Activated CD4-positive, alpha-beta T cell treated with anti-CD3 and anti-CD28 coated beads for 4 hours (primary cell): ENCODE results near the gene MAML2.

ENCODE experiments used
- DNase-seq, 2 donors: peaks; one replicate each; pipeline ENCODE4 v3.0.0-alpha.2; 2020

MAML2 gene

DNA sequence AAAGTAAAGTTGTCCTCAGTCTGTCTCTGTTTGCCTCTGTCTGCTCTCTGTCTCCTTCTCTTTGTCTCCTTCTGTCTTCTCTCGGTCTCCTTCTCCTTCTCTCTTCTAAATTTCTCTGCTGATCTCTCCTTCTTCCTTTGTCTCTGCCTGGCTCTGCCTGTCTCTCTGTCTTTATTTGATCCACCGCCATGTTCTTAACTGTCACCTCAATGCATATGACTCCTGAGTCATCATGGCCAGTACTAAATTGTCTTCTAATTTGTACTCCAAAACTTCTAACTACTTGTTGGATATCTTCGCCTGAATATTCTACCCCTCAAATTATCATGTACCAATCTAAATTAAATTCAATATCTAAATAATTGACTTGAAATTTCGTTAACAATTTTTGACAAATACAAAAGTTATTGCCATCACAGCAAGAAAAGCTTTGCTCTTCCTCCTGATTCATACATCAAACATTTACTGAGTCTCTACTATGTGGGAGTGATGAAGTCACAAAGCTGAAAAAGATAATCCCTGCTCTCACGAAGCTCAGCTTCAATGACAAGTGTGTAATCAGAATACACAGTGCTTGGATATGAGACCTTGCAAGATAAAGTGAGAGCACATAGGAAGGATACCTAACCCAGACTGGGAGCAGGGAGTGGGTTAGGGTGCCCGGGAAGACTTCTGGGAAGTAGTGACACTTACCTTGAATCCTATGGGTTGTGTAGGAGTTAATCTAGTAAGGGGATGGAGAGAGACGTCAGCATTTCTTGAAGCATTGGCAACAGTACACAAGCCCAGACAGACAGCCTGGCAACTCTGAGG, 193.0 kb downstream of the MAML2 start:
- DNase-seq: no peak

DNA sequence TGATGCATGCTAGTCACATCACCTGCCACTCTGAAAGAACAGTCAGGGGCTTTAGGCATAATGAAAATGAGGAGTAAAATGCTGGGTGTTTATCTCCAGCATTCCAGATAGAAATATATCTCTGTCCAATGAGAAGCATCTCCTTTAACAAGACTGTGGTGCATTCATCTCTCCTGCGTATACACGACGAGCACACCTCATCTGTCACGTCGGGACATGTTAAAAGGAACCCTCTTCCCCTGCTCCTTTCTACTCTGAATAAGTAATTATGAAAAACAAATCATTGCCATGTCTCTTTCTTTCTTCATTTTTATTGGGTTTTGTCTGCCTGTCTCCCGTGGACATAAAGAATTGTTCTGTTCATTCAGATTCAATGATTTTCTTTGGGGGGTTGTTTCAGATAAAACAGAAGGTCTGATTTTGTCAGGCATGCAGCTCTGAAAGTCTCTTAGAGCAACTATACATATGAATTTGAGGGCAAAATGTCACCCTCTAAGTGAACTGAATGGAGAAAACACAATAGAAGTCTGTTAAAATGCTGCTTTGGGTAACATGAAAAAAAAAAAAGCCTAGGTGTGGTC, 195.0 kb downstream of the MAML2 start:
- no peak for DNase-seq

DNA sequence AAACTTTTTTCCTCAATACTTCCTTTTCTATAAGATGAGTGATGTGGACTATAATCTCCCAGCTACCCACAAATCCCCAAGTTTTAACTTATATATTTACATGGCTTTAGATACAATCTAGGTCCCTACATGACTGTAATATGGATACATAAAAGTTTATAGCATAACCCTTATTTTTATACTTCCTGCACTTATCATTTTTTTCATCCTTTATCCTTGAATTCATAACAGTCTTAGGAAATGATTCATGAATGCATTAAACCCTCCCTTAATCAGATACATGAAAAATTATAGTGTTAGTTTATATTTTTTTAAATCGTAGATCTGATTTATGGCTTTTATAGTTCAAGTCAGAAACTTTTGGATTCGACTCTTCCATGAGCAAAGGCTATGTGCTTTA, 195.8 kb downstream of the MAML2 start:
- no peak for DNase-seq

DNA sequence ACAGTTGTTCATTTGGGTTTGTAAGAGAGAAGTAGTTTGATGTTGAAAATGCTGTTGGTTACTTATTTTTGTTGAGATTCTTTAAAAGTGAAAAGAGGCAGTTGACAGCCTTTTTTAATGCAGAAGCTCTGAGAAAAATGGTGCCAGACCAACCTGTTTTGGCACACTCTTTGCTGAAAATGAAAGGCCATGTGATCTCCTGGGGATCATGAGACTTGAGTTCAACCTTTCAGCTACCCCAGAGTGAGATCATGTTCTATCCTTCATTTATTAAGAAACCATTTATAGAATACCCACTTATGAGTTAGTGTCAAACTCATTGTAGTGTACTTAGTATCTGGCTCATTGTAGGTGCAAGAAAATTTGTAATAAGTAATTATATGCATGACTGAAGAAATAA, 196.2 kb downstream of the MAML2 start:
- DNase-seq: no peak

DNA sequence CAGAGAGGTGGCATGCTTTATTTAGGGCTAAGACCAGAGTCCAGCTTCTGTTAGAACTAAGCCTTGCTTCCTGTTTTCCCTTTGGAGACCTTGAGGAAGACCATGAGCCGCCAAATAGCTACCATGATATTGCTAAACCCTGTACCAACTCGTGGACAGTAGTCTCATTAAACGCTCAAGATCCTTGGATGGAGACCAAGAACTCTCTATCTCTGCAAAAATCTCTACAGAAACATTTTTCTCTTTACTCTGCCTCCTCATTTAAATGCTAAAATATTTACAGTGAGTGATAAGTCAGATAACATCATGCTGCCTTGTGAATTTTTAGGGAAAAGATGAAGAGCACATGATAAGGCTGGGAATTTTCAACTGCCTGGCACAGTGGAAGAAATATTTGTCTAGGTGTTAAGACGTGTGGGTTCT, 197.8 kb downstream of the MAML2 start:
- no peak for DNase-seq

DNA sequence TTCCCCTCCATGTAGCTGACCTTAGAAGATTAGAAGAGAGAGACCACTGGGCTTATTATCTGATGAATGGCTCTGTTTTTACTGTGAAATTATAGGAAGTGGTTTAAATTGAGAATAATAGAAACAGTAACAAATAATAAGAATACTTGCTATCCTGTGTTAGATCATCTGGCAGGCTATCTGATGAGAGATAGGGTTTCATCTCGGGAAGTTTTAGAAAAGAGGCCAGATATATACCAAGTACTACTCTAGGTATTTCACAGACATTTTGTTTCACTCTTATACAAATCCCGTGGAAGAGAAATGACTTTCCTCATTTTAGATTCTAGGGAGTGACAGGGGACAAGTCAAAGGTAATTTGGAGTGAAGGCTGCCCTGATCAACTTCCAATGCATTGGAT, 198.4 kb downstream of the MAML2 start:
- no peak for DNase-seq

DNA sequence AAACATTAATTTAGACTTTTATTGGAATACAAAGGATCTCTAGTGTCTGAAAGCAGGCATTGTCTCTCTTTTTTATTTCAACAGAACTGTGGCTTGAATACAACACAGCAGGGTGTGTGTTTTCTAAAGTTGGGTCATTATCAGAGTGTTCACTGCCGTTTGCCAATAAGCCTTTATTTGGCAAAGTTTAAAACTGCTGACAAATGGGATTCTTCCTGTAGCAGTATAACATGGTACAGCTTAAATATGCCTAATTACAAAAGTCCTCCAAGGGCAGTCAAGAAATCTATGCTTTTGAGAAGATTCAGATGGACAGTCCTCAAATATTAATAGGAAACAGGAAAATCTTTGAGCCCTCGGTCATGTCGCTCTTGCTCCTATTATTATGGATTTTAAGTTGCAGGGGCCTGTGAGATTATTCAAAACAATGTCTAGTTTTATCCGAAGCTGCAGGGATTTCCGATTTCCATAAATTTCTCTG, 199.9 kb downstream of the MAML2 start:
- no peak for DNase-seq

DNA sequence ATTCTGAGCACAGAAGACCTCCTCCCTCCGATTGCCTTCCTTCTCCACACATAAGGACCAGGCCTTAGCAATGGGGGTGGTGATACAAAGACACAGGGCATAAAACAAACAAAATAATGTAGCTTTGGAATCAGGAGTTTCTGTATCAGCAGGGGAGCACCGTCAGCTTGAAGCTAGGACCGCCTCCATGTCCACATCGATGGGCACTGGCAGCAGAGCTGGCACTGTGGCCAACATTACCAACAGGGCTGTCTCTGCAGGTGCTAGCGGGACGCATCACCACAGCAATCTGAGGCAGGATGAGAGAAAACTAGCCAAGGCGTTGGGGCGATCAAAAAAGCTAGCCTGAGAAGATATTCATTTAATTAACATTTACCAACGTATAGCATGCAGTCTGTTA, 201.4 kb downstream of the MAML2 start:
- no peak for DNase-seq

DNA sequence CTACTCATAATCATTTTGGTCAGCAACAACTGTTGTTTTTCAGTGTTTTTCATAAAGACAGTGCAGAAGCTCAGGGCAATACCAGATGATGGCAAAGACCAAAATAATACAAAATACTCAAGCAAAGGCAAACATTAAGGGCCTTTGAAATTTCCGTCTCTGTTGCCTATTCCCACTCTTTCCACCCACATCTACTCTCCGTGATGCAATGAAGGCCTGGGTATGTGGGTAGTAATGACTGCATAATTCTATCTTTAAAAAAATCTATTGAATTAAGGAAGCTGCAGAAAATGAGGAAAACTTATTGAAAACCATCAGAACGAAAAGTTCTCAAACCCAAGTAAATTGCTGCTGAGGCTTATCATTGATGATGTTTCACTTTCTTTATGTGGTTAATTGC, 203.3 kb downstream of the MAML2 start:
- DNase-seq: no peak

DNA sequence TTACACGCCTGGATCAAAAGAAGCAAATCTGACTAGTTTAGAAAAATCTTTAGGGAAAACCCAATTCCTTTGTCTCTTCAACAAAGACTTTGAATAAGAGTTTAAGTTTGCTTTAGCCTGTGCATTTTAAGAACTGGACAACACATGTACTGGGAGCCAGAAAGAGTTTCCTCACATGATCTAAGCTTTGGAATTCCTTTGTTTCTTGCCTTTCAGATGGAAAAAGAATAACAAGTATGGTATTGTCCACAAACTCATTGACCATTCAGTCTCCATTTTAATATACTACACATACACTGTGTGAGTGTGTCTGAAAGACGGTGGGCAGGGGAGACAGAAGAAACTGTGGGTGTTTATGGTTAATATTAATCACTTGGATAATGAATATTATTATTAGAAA, 205.6 kb downstream of the MAML2 start:
- DNase-seq: no peak

DNA sequence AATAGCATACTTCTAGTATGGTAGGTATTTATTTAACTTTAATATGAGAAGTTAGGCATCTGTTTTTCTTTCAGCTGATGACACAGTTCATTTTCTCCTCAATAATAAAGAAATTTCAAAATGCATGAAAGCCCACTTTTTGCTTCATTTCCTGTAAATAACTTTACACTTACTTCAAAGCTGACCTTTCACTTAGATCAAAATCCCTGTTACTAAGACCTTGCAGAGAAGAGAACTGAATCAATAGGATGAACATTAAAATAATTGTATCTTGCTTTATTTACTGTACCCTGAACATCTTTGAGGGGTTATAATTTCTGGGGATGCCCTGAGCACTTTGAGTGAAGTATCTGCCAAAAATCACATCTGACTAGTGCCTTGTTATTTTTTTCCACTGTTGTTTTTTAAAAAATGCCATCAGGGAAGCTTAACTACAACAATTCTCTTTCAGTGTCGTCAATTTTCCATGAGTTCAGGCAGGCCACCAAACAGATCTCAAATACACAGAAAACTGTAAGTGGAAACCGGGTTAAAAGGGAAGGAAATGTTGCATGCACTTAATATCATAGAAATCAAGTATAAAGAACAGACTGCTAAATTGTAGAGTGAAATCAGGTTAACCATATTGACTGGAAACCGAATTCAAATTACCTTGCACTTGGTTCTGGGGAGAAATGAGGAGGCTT, 206.2 kb downstream of the MAML2 start:
- DNase-seq: no peak

DNA sequence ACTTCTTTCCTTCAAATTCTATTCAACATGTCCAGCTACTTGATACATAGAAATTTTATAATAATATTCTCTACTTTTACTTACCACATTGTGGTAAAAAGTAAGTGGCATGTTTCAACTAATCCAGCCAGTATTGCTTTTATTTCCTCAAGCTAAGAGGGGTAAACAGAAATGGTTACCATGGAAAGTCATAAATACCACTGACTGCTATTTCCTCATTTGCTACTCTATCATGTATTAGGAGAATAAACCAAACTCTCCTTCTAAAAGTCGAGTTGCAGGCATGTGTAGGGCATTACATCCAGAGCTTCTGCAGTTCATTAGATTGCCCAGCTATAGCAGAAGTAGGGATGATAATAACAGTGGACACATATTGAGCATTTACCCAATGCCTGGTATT, 208.4 kb downstream of the MAML2 start:
- no peak for DNase-seq

DNA sequence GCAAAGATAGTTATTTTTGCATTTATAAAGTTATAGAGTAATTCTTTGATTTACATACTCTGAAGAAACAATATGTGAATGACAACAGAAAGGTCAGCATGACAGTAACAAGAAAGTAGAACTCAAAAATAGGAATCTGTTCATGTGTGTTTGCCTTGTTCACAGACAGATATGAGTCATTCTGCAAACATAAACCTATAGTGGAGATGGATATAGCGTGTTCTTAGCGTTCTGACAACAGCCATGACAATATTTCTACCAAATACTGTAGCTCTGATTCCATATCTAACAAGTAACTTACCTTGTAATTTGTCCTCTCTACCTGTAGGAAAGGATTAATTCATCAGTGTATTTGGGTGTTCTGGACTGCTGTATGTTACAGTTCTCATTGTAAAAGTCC, 210.6 kb downstream of the MAML2 start:
- DNase-seq: no peak

DNA sequence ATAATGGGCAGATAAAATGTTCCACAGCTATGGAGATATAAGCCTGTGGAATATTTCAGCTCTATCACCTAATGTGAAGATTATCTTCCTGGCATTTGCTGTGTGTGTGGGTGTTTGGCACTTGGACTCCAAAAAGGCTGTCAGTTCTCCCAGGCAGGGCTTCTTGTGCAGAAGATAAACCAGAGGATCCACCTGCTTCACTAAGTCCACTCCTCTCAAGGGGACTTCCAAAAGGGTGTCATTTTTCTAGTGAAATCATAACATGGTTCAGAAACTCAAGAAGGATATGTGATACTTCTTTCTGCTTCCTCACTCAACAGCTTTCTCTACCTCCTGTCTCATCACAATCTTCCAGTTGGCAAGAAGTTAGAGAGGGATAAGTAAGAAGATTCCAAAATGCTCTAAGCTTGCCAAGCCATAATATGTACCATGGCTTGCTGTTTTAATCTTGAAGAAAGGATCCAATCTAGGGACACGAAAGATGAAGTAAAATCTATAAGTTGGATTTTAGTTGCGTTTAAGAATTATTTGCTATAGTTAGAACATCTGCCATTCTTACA, 212.9 kb downstream of the MAML2 start:
- DNase-seq: no peak

DNA sequence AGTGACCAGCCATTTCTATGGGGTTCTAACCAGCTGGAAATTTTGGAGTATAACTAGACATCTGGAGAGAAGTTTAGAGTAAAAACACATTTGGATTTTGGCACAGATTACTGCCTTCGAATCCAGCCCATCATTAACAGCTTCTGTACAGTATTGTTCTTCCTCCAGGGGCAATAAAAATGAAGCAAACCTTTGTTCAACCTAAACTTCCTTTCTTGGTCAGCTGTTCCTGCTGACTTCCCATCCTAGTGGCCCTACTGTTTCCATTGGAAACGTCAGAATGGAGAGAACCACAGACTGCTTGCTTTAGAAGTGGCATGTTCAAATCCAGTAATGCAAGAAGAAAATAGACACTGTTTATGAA, 215.4 kb downstream of the MAML2 start:
- DNase-seq: no peak

DNA sequence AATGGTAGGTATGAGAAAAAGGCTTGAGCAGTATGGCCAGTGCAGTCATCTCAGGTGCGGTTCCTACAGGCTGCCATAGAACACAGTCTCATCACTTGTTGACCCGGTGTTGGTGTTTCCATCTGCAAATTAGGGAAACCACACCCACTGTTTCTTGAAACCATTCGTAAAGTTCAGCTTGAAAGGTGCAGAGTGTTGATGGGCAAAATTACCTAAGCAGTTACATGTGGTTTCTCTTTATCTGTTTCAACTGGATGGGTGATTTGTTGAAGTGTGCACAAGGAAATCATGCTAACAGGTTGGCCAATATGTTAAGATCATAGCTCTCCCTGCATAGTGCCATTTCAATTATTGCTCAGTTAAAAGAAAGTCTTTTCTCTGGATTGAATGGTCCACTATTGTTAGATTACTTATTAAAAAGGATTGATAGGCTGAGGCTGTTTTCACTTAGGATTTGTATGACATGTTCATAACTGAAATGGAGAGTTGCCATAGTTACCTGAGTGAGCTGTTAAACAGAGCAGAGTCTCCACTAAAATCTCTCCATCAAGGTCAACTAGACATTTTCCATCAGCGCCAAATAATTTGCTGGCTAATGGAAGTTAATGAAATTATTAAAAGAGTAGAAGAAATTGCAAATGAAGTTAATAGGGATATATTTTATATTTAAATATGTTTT, 215.9 kb downstream of the MAML2 start:
- DNase-seq: no peak

DNA sequence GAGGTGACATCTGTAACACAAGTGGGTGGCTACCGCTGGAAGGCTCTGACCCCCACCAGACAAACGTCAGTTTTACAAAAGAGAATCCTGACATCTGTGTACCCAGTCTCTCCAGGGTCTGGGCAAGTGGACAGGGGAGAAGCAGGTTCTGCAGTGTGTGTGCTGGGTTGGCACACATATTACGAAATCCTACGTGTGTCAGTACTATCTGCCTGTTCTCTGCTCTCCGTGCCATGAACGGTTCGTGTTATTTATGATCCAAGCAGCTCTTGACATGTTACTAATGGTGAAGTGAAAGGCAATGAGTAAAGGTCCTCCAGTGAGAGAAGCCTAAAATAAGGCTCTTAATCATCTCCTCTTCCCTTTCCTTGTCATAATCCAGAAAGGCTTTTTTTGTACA, 217.6 kb downstream of the MAML2 start:
- DNase-seq: no peak

DNA sequence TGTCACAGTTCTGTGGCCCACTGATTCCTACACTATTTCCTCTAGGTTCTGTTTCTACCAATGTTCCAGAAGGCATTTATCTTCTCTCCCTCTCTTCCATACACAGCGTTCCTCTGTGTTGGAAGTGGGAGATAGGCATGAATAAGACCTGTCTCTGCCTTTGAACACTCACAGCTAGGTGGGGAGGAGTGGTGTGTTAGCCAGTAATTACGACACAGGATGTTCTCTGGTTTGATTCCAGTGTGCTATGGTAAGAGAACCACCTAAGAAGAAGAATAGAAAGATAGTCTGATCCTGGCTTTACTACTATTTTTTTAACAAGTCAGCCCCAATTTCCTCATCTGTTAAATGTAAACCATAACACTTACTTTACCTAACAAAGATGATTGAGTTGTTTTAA, 218.8 kb downstream of the MAML2 start:
- no peak for DNase-seq

DNA sequence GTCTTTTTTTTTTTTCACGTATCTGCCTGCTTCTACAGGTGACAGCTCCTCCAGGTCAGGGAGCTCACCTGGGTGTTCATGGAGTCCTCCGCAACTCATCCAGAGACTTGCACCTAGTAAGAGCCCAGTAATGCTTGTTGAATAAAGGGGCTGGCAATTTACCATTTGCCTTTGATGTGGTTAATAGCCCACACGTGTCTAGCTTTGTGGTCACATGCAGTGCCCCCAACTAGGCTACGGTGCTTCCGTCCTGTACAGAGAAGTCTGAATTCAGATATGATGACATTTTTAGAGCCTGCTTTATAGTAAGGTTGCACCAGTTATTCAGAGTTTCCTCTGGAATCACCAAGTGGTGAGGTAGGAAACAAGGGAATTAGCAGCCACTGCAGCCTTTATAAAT, 219.7 kb downstream of the MAML2 start:
- DNase-seq: no peak

DNA sequence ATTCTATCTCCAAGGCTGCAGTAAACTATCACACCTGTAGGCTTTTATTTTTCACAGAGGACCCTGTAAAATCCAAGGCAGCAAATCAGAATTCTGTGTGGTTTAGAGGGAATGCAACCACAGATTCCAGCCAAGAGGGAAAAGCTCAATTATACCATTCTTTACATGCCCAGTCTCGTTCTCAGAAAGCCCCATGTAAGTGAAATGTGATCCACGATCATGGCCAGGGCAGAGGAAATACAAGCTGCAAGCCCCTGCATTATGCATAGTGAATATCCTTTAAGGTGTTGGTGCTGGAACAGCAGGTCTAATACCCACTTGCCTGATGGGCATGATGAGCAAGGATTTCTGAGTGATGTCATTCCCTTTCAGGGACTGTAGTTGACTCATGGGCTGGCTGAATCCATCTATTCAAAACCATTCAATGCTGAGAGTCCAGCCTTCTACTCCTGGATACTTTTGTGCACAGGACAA, 220.4 kb downstream of the MAML2 start:
- no peak for DNase-seq

DNA sequence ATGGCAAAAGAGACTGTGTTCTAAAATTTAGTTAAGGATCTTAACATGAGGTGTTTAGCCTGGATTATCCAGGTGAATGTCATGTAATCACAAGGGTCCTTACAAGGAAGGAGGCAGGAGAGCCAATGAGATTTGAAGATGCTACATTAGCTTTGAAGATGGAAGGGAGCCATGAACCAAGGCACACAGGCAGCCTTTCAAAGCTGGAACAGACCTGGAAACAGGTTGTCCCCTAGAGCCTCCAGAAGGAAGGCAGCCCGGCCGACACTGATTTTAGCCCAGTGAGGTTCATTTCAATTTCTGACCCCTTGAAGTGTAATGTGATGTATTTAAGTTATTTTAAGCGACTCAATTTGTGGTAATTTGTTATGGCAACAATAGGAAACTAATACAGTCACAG, 223.8 kb downstream of the MAML2 start:
- DNase-seq: no peak

DNA sequence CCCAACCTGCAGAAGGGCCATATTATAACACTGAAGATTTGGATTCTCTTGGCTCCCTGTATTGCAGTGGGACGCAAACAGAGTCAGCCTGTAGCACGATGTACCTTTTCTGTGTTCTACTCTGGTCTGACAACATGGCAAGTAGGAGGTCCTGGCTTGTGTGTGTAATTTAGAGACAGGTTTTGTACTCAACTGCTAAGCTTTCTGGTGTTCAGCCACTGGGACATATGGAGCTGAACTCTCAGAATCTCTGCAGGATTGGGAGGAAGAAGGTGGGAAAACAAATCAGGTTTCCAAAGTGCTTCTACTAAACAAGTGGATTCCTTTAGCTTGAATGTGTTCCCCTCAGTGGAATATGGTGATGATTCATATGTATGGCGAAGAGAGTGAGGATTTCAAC, 226.6 kb downstream of the MAML2 start:
- no peak for DNase-seq
